ENCODE measurements around the gene EML4.
A peak's percentile ranks its signal among the peaks of the same experiment; 100 is the strongest.

EML4 gene

GRCh38 chr2:42244520-42244919, 75.4 kb downstream of the EML4 start:
- Histone ChIP-seq H3K27me3 (no peaks in the 10 kb centered on the region), H3K4me1 (ENCODE audit: control insufficient read depth in 1 of 2, insufficient read depth in 1 of 2, low read depth in 1 of 2, low read length in 1 of 2) (peaks cover 40 to 52% of the 10 kb centered on the region in 2 experiments), H3K4me3 (ENCODE audit: low read depth in 1 of 2, low read length in 1 of 2) (no peak overlapping the region), H3K36me3 (peaks cover 19% of the 10 kb centered on the region), H3K27ac (peak overlapping the region; percentile 13), H3K9me3 (no peaks in the 10 kb centered on the region)
- TF ChIP-seq CTCF (IDR thresholded peaks at IDR 0.05): no peak

- peaks cover 32 to 47% of the 10 kb centered on the region in 2 experiments for H3K4me1 ChIP-seq (ENCODE audit: control insufficient read depth in 1 of 2, insufficient read depth in 1 of 2, low read depth in 1 of 2, low read length in 1 of 2)
Measured at GRCh38 chr2:42245396-42245795, 76.2 kb downstream of the EML4 start.

GRCh38 chr2:42246562-42246961, 77.4 kb downstream of the EML4 start:
- TF ChIP-seq CTCF (IDR thresholded peaks at IDR 0.05): no peak
- Histone ChIP-seq H3K27ac (no peak overlapping the region), H3K4me3 (ENCODE audit: low read depth in 1 of 2, low read length in 1 of 2) (no peak overlapping the region), H3K27me3 (no peaks in the 10 kb centered on the region), H3K4me1 (ENCODE audit: control insufficient read depth in 1 of 2, insufficient read depth in 1 of 2, low read depth in 1 of 2, low read length in 1 of 2) (peaks cover 20 to 35% of the 10 kb centered on the region in 2 experiments), H3K9me3 (no peaks in the 10 kb centered on the region), H3K36me3 (peaks cover 27% of the 10 kb centered on the region)

More at GRCh38 chr2:42245396-42245795, 76.2 kb downstream of the EML4 start:
- Histone ChIP-seq H3K9me3 (no peaks in the 10 kb centered on the region), H3K4me3 (ENCODE audit: low read depth in 1 of 2, low read length in 1 of 2) (no peak overlapping the region), H3K27ac (no peak overlapping the region), H3K27me3 (no peaks in the 10 kb centered on the region), H3K36me3 (peaks cover 19% of the 10 kb centered on the region)
- no peak for TF ChIP-seq CTCF (IDR thresholded peaks at IDR 0.05)

GRCh38 chr2:42248846-42249245, 79.7 kb downstream of the EML4 start:
- no peaks in the 10 kb centered on the region for H3K27me3 ChIP-seq
- no peak overlapping the region for H3K27ac ChIP-seq
- H3K9me3 ChIP-seq: no peaks in the 10 kb centered on the region
- H3K36me3 ChIP-seq: peaks cover 27% of the 10 kb centered on the region
- H3K4me1 ChIP-seq (ENCODE audit: control insufficient read depth in 1 of 2, insufficient read depth in 1 of 2, low read depth in 1 of 2, low read length in 1 of 2): peaks cover 0 to 15% of the 10 kb centered on the region in 2 experiments
- H3K4me3 ChIP-seq (ENCODE audit: low read depth in 1 of 2, low read length in 1 of 2): no peak overlapping the region
- no peak for TF ChIP-seq CTCF (IDR thresholded peaks at IDR 0.05)

GRCh38 chr2:42249284-42249683, 80.1 kb downstream of the EML4 start:
- TF ChIP-seq CTCF (IDR thresholded peaks at IDR 0.05): no peak
- Histone ChIP-seq H3K27ac (no peak overlapping the region), H3K4me3 (ENCODE audit: low read depth in 1 of 2, low read length in 1 of 2) (no peak overlapping the region), H3K36me3 (peaks cover 27% of the 10 kb centered on the region), H3K27me3 (no peaks in the 10 kb centered on the region), H3K9me3 (no peaks in the 10 kb centered on the region), H3K4me1 (ENCODE audit: control insufficient read depth in 1 of 2, insufficient read depth in 1 of 2, low read depth in 1 of 2, low read length in 1 of 2) (peaks cover 4 to 18% of the 10 kb centered on the region in 2 experiments)

GRCh38 chr2:42249887-42250286, 80.7 kb downstream of the EML4 start:
- H3K36me3 ChIP-seq: peaks cover 27% of the 10 kb centered on the region
- no peak overlapping the region for H3K27ac ChIP-seq
- peaks cover 6 to 18% of the 10 kb centered on the region in 2 experiments for H3K4me1 ChIP-seq (ENCODE audit: control insufficient read depth in 1 of 2, insufficient read depth in 1 of 2, low read depth in 1 of 2, low read length in 1 of 2)
- no peak overlapping the region for H3K4me3 ChIP-seq (ENCODE audit: low read depth in 1 of 2, low read length in 1 of 2)
- TF ChIP-seq CTCF (IDR thresholded peaks at IDR 0.05): no peak
- H3K27me3 ChIP-seq: no peaks in the 10 kb centered on the region
- H3K9me3 ChIP-seq: no peaks in the 10 kb centered on the region

All from neutrophil (primary cell).